ENCODE results near the gene NT5M.

NT5M gene

GRCh38 chr17:17360087-17360730 lies 57.0 kb downstream of the NT5M start:
- no peaks in the 10 kb centered on the region for H3K4me1 ChIP-seq (ENCODE audit: control insufficient read depth, low read depth, low read length)
- no peak overlapping the region for H3K18ac ChIP-seq (ENCODE audit: low read length)
- H2AK5ac ChIP-seq (ENCODE audit: low read length), result no peak overlapping the region
- no peak overlapping the region for H2BK5ac ChIP-seq (ENCODE audit: low read length)
- H4K5ac ChIP-seq (ENCODE audit: low read length), result no peak overlapping the region
- DNase-seq, result no peak
- no peak overlapping the region for H3K23ac ChIP-seq (ENCODE audit: low read length)
- no peak overlapping the region for H2BK15ac ChIP-seq (replicated peaks; ENCODE audit: low read depth)
- H3K4me2 ChIP-seq (ENCODE audit: low read length), result no peak overlapping the region
- H2BK120ac ChIP-seq (ENCODE audit: low read depth, low read length), result no peak overlapping the region
- no CpG with 5 or more reads among the region's 1 CpG for WGBS (ENCODE audit: extremely low coverage, insufficient coverage, low lambda C conversion rate)
- H3K4ac ChIP-seq (ENCODE audit: low read depth, low read length), result no peak overlapping the region
- H4K8ac ChIP-seq (ENCODE audit: low read depth, low read length), result no peak overlapping the region
- no peak overlapping the region for H3K4me3 ChIP-seq (ENCODE audit: low read length)
- H3K79me1 ChIP-seq (ENCODE audit: low read length), result no peaks in the 10 kb centered on the region
- no peaks in the 10 kb centered on the region for H3K27me3 ChIP-seq (ENCODE audit: insufficient read depth, low read length, poor library complexity)
- H3K79me2 ChIP-seq (ENCODE audit: control insufficient read depth, insufficient read depth, low read length), result no peaks in the 10 kb centered on the region
- no peak overlapping the region for H3K9ac ChIP-seq (ENCODE audit: low read length)
- H3K56ac ChIP-seq (ENCODE audit: low read length), result no peak overlapping the region
- no peak overlapping the region for H3K27ac ChIP-seq (ENCODE audit: low read depth, low read length)
- H3K36me3 ChIP-seq (ENCODE audit: control insufficient read depth, insufficient read depth, low read length), result no peaks in the 10 kb centered on the region

DNA sequence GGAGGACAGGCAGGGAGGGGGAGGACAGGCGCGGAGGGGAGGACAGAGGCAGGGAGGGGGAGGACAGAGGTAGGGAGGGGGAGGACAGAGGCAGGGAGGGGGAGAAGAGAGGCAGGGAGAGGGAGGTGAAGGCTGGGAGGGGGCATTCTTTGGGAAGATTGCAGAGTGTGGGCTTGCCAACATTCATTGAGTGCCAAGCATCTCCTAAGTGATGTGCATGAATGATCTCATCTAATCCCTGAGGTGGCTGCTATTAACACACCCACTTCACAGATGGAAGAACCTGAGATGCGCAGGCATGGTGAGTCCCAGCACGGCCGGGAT lies 58.3 kb downstream of the NT5M start:
- Histone ChIP-seq H3K4me3 (ENCODE audit: low read length) (no peak overlapping the region), H3K4me2 (ENCODE audit: low read length) (no peak overlapping the region), H4K5ac (ENCODE audit: low read length) (no peak overlapping the region), H3K27ac (ENCODE audit: low read depth, low read length) (no peak overlapping the region), H4K8ac (ENCODE audit: low read depth, low read length) (no peak overlapping the region), H3K18ac (ENCODE audit: low read length) (no peak overlapping the region), H3K23ac (ENCODE audit: low read length) (no peak overlapping the region), H2BK120ac (ENCODE audit: low read depth, low read length) (no peak overlapping the region), H2BK15ac (replicated peaks; ENCODE audit: low read depth) (no peak overlapping the region), H2BK5ac (ENCODE audit: low read length) (no peak overlapping the region), H3K9ac (ENCODE audit: low read length) (no peak overlapping the region), H3K56ac (ENCODE audit: low read length) (no peak overlapping the region), H3K4me1 (ENCODE audit: control insufficient read depth, low read depth, low read length) (no peaks in the 10 kb centered on the region), H3K79me1 (ENCODE audit: low read length) (no peaks in the 10 kb centered on the region), H2AK5ac (ENCODE audit: low read length) (no peak overlapping the region), H3K36me3 (ENCODE audit: control insufficient read depth, insufficient read depth, low read length) (no peaks in the 10 kb centered on the region), H3K27me3 (ENCODE audit: insufficient read depth, low read length, poor library complexity) (no peaks in the 10 kb centered on the region), H3K79me2 (ENCODE audit: control insufficient read depth, insufficient read depth, low read length) (no peaks in the 10 kb centered on the region), H3K4ac (ENCODE audit: low read depth, low read length) (no peak overlapping the region)
- no peak for DNase-seq
- no CpG with 5 or more reads among the region's 5 CpGs for WGBS (ENCODE audit: extremely low coverage, insufficient coverage, low lambda C conversion rate)

DNA sequence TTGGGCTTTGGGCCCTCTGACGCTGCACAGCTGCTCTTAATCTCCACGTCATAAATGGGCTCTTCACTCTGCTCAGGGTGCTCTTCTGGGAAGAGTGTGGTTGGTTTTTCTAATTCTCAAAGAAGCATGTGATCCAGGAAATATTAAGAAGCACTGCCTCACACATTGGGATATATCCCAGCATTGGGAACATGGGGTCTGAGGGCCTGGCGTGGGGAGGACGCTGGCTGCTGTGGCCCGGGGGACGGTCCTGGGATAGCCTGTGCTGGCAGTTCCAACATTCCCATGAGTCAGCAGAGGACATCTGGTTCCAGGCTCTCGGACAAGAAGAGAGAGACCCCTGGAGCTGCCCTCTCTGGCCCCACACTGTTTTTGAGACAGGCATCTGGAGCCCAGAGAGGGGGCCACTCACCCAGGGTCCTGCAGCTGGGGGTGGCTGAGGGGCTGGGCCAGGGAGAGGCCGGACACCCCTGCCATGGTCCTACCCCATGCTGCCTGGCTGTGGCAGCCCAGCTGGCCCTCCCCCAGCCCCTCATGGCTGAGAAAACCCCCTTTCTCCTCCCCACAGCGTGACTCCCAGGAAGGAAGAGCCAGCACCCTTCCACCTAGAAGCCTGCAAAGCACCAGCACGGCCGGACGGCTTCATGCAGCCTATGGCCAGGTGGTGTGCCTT lies 58.8 kb downstream of the NT5M start:
- Histone ChIP-seq H4K8ac (ENCODE audit: low read depth, low read length) (no peak overlapping the region), H3K23ac (ENCODE audit: low read length) (no peak overlapping the region), H3K4me3 (ENCODE audit: low read length) (no peak overlapping the region), H3K36me3 (ENCODE audit: control insufficient read depth, insufficient read depth, low read length) (no peaks in the 10 kb centered on the region), H3K79me1 (ENCODE audit: low read length) (no peaks in the 10 kb centered on the region), H2AK5ac (ENCODE audit: low read length) (no peak overlapping the region), H2BK120ac (ENCODE audit: low read depth, low read length) (no peak overlapping the region), H3K56ac (ENCODE audit: low read length) (no peak overlapping the region), H3K27me3 (ENCODE audit: insufficient read depth, low read length, poor library complexity) (no peaks in the 10 kb centered on the region), H2BK5ac (ENCODE audit: low read length) (no peak overlapping the region), H3K4me2 (ENCODE audit: low read length) (no peak overlapping the region), H3K4me1 (ENCODE audit: control insufficient read depth, low read depth, low read length) (no peaks in the 10 kb centered on the region), H3K9ac (ENCODE audit: low read length) (no peak overlapping the region), H3K79me2 (ENCODE audit: control insufficient read depth, insufficient read depth, low read length) (no peaks in the 10 kb centered on the region), H3K27ac (ENCODE audit: low read depth, low read length) (no peak overlapping the region), H3K4ac (ENCODE audit: low read depth, low read length) (no peak overlapping the region), H3K18ac (ENCODE audit: low read length) (no peak overlapping the region), H2BK15ac (replicated peaks; ENCODE audit: low read depth) (no peak overlapping the region), H4K5ac (ENCODE audit: low read length) (no peak overlapping the region)
- WGBS (ENCODE audit: extremely low coverage, insufficient coverage, low lambda C conversion rate), result no CpG with 5 or more reads among the region's 12 CpGs
- no peak for DNase-seq

- H4K5ac ChIP-seq (ENCODE audit: low read length), result no peak overlapping the region
- no peak overlapping the region for H2BK15ac ChIP-seq (replicated peaks; ENCODE audit: low read depth)
- no peak overlapping the region for H3K27ac ChIP-seq (ENCODE audit: low read depth, low read length)
- DNase-seq, result no peak
- H3K4me1 ChIP-seq (ENCODE audit: control insufficient read depth, low read depth, low read length), result no peaks in the 10 kb centered on the region
- no peaks in the 10 kb centered on the region for H3K27me3 ChIP-seq (ENCODE audit: insufficient read depth, low read length, poor library complexity)
- H2BK5ac ChIP-seq (ENCODE audit: low read length), result no peak overlapping the region
- no peaks in the 10 kb centered on the region for H3K79me2 ChIP-seq (ENCODE audit: control insufficient read depth, insufficient read depth, low read length)
- no peaks in the 10 kb centered on the region for H3K36me3 ChIP-seq (ENCODE audit: control insufficient read depth, insufficient read depth, low read length)
- no peak overlapping the region for H3K9ac ChIP-seq (ENCODE audit: low read length)
- no peak overlapping the region for H3K56ac ChIP-seq (ENCODE audit: low read length)
- H3K4me2 ChIP-seq (ENCODE audit: low read length), result no peak overlapping the region
- H3K79me1 ChIP-seq (ENCODE audit: low read length), result no peaks in the 10 kb centered on the region
- H3K4ac ChIP-seq (ENCODE audit: low read depth, low read length), result no peak overlapping the region
- no peak overlapping the region for H3K18ac ChIP-seq (ENCODE audit: low read length)
- H3K23ac ChIP-seq (ENCODE audit: low read length), result no peak overlapping the region
- no peak overlapping the region for H2BK120ac ChIP-seq (ENCODE audit: low read depth, low read length)
- no CpG with 5 or more reads among the region's 7 CpGs for WGBS (ENCODE audit: extremely low coverage, insufficient coverage, low lambda C conversion rate)
- H4K8ac ChIP-seq (ENCODE audit: low read depth, low read length), result no peak overlapping the region
- H2AK5ac ChIP-seq (ENCODE audit: low read length), result no peak overlapping the region
- H3K4me3 ChIP-seq (ENCODE audit: low read length), result no peak overlapping the region
Measured at GRCh38 chr17:17362540-17362930, 59.4 kb downstream of the NT5M start.

DNA sequence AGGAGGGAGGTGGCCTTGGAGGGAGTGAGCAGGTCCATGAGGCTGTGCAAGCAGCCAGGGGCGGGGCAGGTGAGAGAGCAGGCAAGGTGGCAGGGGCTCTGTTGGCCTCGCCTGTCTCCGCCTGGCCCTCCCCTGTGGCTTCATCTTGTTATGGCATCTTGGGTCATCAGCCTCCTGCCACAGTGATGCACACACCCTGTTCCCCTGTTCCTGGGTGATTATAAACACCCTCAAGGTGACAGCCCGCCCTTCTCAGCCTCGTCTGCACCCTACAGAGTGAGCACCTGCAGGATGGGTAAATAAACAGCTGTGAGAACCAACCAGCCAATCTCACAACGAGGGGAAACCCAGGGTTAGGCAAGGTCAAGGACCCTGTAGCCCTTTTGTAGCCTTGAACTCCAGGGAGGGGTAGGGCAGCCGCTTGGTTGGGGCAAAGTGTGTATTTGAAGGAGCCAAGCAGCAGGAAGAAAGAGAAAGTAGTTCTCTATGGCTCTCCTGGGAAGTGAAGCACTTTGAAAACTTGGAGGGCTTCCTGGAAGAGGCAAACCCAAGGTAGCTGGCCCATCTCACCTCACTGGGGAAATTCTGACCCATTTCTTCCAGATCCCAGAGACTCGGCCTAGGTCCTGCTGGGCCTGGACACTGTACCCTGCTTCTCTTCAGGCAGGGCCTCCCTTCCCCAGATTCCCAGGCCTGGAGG lies 60.6 kb downstream of the NT5M start:
- Histone ChIP-seq H2BK15ac (replicated peaks; ENCODE audit: low read depth) (no peak overlapping the region), H3K56ac (ENCODE audit: low read length) (no peak overlapping the region), H3K27me3 (ENCODE audit: insufficient read depth, low read length, poor library complexity) (no peaks in the 10 kb centered on the region), H2BK5ac (ENCODE audit: low read length) (no peak overlapping the region), H2AK5ac (ENCODE audit: low read length) (no peak overlapping the region), H3K79me1 (ENCODE audit: low read length) (no peaks in the 10 kb centered on the region), H3K4me2 (ENCODE audit: low read length) (no peak overlapping the region), H3K4me1 (ENCODE audit: control insufficient read depth, low read depth, low read length) (no peaks in the 10 kb centered on the region), H3K79me2 (ENCODE audit: control insufficient read depth, insufficient read depth, low read length) (no peaks in the 10 kb centered on the region), H3K23ac (ENCODE audit: low read length) (no peak overlapping the region), H3K4me3 (ENCODE audit: low read length) (no peak overlapping the region), H3K36me3 (ENCODE audit: control insufficient read depth, insufficient read depth, low read length) (no peaks in the 10 kb centered on the region), H3K18ac (ENCODE audit: low read length) (no peak overlapping the region), H3K9ac (ENCODE audit: low read length) (no peak overlapping the region), H4K8ac (ENCODE audit: low read depth, low read length) (no peak overlapping the region), H2BK120ac (ENCODE audit: low read depth, low read length) (no peak overlapping the region), H3K4ac (ENCODE audit: low read depth, low read length) (no peak overlapping the region), H3K27ac (ENCODE audit: low read depth, low read length) (no peak overlapping the region), H4K5ac (ENCODE audit: low read length) (no peak overlapping the region)
- no peak for DNase-seq
- WGBS (ENCODE audit: extremely low coverage, insufficient coverage, low lambda C conversion rate), result no CpG with 5 or more reads among the region's 8 CpGs
